Measurements from ENCODE around the gene TENM4. TPM values are rescaled to one million over a fixed set of nuclear protein-coding genes. Genes with fewer than 3 reads are reported as not detected.

TENM4 gene
- total RNA-seq, 4 donors from 2014 or later: 0.88 to 61.5 (median 4.0) TPM

DNA sequence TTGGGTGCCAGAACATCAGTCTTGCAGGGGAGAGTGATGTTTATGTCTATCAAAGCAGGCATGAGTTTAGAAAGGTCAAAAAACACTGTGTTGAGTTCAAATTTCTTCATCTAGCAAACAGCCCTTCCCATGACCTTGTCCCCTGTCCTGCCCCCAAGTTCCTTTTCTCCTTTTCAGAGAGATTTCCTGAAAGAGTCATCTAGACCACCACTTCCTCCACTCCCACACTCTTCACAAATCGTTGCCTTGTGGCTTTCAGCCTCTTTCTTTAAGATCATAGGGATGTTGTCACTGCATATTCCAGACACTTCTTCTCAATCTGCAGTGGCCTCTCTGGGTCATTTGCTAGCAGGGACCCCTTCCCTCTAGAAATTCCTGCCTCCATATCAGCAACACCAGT lies 290.5 kb downstream of the TENM4 start:
- intact Hi-C loops (cut with DNase I; ENCODE audit: low total_unique reads): no loop called here
- no peak for TF ChIP-seq POLR2A (IDR thresholded peaks at IDR 0.05)
- no peak for TF ChIP-seq CTCF (IDR thresholded peaks at IDR 0.05)
- Histone ChIP-seq H3K36me3 (no peaks in the 10 kb centered on the region), H3K4me3 (no peak overlapping the region), H3K27ac (no peak overlapping the region), H3K4me1 (no peaks in the 10 kb centered on the region), H3K9me3 (no peaks in the 10 kb centered on the region), H3K27me3 (no peaks in the 10 kb centered on the region)
- no peak for DNase-seq

- no peak overlapping the region for H3K4me3 ChIP-seq
- no peak overlapping the region for H3K27ac ChIP-seq
- DNase-seq: no peak
- H3K36me3 ChIP-seq: no peaks in the 10 kb centered on the region
- TF ChIP-seq POLR2A (IDR thresholded peaks at IDR 0.05) (no peak), CTCF (IDR thresholded peaks at IDR 0.05) (no peak)
- H3K4me1 ChIP-seq: no peaks in the 10 kb centered on the region
- intact Hi-C loops (cut with DNase I; ENCODE audit: low total_unique reads): no loop called here
- no peaks in the 10 kb centered on the region for H3K27me3 ChIP-seq
- no peaks in the 10 kb centered on the region for H3K9me3 ChIP-seq
Measured at GRCh38 chr11:79147731-79148130, 293.1 kb downstream of the TENM4 start.

DNA sequence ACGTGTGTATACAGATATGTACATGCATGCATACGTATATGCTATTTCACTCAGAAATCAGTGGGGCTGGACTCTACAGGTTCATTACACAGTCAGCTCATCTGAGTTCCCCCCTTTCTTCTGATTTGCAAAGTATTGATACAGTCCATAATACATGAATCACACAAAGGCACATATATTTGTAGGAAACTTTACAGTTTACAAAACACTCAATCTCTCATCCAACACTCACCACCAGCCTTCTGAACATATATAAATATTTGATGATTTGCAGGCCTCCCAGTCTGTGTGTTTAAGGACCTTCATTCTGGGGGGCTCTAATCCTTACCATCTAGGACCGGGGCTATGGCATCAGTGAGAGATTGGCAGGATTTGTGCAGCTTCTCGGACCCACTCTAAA lies 293.8 kb downstream of the TENM4 start:
- no peak overlapping the region for H3K27ac ChIP-seq
- no peak overlapping the region for H3K4me3 ChIP-seq
- intact Hi-C loops (cut with DNase I; ENCODE audit: low total_unique reads): no loop called here
- H3K36me3 ChIP-seq: no peaks in the 10 kb centered on the region
- no peak for DNase-seq
- H3K4me1 ChIP-seq: no peaks in the 10 kb centered on the region
- no peaks in the 10 kb centered on the region for H3K9me3 ChIP-seq
- no peaks in the 10 kb centered on the region for H3K27me3 ChIP-seq
- TF ChIP-seq CTCF (IDR thresholded peaks at IDR 0.05) (no peak), POLR2A (IDR thresholded peaks at IDR 0.05) (no peak)

DNA sequence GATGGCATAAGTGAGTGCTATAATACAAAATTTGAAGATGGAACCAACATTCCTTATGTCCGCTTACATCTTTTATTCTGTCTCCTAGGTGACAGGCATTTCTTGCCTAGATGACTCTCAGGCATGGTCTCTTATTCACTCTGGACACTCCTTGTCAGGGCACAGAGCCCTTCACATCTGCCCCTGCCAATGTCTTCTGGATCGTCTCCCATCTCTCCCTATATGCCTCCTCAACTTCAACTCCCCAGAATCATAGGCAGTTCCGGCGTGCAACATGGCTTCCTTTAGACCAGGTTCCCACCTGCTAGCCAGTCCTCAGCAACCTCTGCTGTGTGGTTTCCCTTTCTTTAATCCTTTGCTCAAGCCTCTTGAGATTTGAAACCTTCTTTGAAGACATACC lies 300.9 kb downstream of the TENM4 start:
- H3K36me3 ChIP-seq: no peaks in the 10 kb centered on the region
- H3K4me1 ChIP-seq: no peaks in the 10 kb centered on the region
- H3K27me3 ChIP-seq: no peaks in the 10 kb centered on the region
- intact Hi-C loops (cut with DNase I; ENCODE audit: low total_unique reads): no loop called here
- no peak for TF ChIP-seq CTCF (IDR thresholded peaks at IDR 0.05)
- no peak for TF ChIP-seq POLR2A (IDR thresholded peaks at IDR 0.05)
- no peak overlapping the region for H3K27ac ChIP-seq
- H3K4me3 ChIP-seq: no peak overlapping the region
- no peak for DNase-seq
- H3K9me3 ChIP-seq: no peaks in the 10 kb centered on the region

- Histone ChIP-seq H3K4me3 (no peak overlapping the region), H3K36me3 (no peaks in the 10 kb centered on the region), H3K27me3 (no peaks in the 10 kb centered on the region), H3K4me1 (no peaks in the 10 kb centered on the region), H3K9me3 (no peaks in the 10 kb centered on the region), H3K27ac (no peak overlapping the region)
- intact Hi-C loops (cut with DNase I; ENCODE audit: low total_unique reads): no loop called here
- no peak for TF ChIP-seq CTCF (IDR thresholded peaks at IDR 0.05)
- TF ChIP-seq POLR2A (IDR thresholded peaks at IDR 0.05): no peak
- no peak for DNase-seq
Measured at GRCh38 chr11:79129702-79130101, 311.1 kb downstream of the TENM4 start.

Data from uterus (tissue), 4 donors.